Measurements from ENCODE around the gene GOLGB1.

The GOLGB1 gene

GRCh38 chr3:121681792-121682191 is 67.7 kb downstream of the GOLGB1 start:
- no peak for TF ChIP-seq CTCF (conservative IDR thresholded peaks at IDR 0.05; ENCODE audit: low read depth, low read length)
- H3K4me3 ChIP-seq (ENCODE audit: low read length), result no peak overlapping the region
- no peak for DNase-seq (ENCODE audit: low read depth)

- no peak for TF ChIP-seq CTCF (conservative IDR thresholded peaks at IDR 0.05; ENCODE audit: low read depth, low read length)
- no peak for DNase-seq (ENCODE audit: low read depth)
- no peak overlapping the region for H3K4me3 ChIP-seq (ENCODE audit: low read length)
Measured at GRCh38 chr3:121677141-121677540, 72.4 kb downstream of the GOLGB1 start.

GRCh38 chr3:121670676-121671075 is 78.9 kb downstream of the GOLGB1 start:
- no peak for TF ChIP-seq CTCF (conservative IDR thresholded peaks at IDR 0.05; ENCODE audit: low read depth, low read length)
- no peak overlapping the region for H3K4me3 ChIP-seq (ENCODE audit: low read length)
- DNase-seq (ENCODE audit: low read depth), result no peak

- no peak overlapping the region for H3K4me3 ChIP-seq (ENCODE audit: low read length)
- TF ChIP-seq CTCF (conservative IDR thresholded peaks at IDR 0.05; ENCODE audit: low read depth, low read length), result no peak
- no peak for DNase-seq (ENCODE audit: low read depth)
Measured at GRCh38 chr3:121667333-121667732, 82.2 kb downstream of the GOLGB1 start.

GRCh38 chr3:121665488-121665887 is 84.1 kb downstream of the GOLGB1 start:
- no peak for DNase-seq (ENCODE audit: low read depth)
- H3K4me3 ChIP-seq (ENCODE audit: low read length), result no peak overlapping the region
- no peak for TF ChIP-seq CTCF (conservative IDR thresholded peaks at IDR 0.05; ENCODE audit: low read depth, low read length)

- DNase-seq (ENCODE audit: low read depth), result no peak
- no peak overlapping the region for H3K4me3 ChIP-seq (ENCODE audit: low read length)
- TF ChIP-seq CTCF (conservative IDR thresholded peaks at IDR 0.05; ENCODE audit: low read depth, low read length), result no peak
Measured at GRCh38 chr3:121663171-121663847, 86.2 kb downstream of the GOLGB1 start.

- no peak for DNase-seq (ENCODE audit: low read depth)
- no peak overlapping the region for H3K4me3 ChIP-seq (ENCODE audit: low read length)
- TF ChIP-seq CTCF (conservative IDR thresholded peaks at IDR 0.05; ENCODE audit: low read depth, low read length), result no peak
Measured at GRCh38 chr3:121662742-121663141, 86.8 kb downstream of the GOLGB1 start.

Measured in retinal pigment epithelial cell (primary cell).